T-helper 17 cell (primary cell): ENCODE results near the gene OR6C75. TPM values are rescaled to one million over a fixed set of nuclear protein-coding genes. Genes with fewer than 3 reads are reported as not detected.
"Not testable (repeated sequence)": the region's sequence is repeated elsewhere in the genome, so short reads cannot be mapped to it uniquely, and the experiment has no call there.

Experiments used
- ATAC-seq: fragments of 150-1000 bp; cut with Tn5 transposase; 2 replicates; pipeline ENCODE4 v1.10.0; 2021; ENCODE audit warnings: mild to moderate bottlenecking, moderate library complexity
- DNase-seq, 3 donors: peaks; one replicate each; pipeline versions ENCODE4 v3.0.0 to v3.0.0-alpha.2; 2020 to 2021
- H3K9me3 ChIP-seq: one replicate; pipeline ENCODE4 v1.7.0; 2013; ENCODE audit warnings: low read length, mild to moderate bottlenecking; ENCODE audit not compliant: control insufficient read depth, poor library complexity, severe bottlenecking
- H3K27ac Mint-ChIP-seq: one replicate; pipeline ENCODE4 v1.8.0; 2022; ENCODE audit warnings: mild to moderate bottlenecking, moderate library complexity, mixed read lengths
- H3K27me3 Mint-ChIP-seq: one replicate; pipeline ENCODE4 v1.8.0; 2022; ENCODE audit warnings: mixed read lengths
- H3K36me3 Mint-ChIP-seq: one replicate; pipeline ENCODE4 v1.8.0; 2022; ENCODE audit warnings: low read depth, mixed read lengths
- H3K4me1 Mint-ChIP-seq: one replicate; pipeline ENCODE4 v1.8.0; 2022; ENCODE audit warnings: mild to moderate bottlenecking, mixed read lengths
- H3K4me3 Mint-ChIP-seq: one replicate; pipeline ENCODE4 v1.8.0; 2022; ENCODE audit warnings: mild to moderate bottlenecking, moderate library complexity, mixed read lengths
- total RNA-seq, 4 donors: library from RNA in 2 of 4; stranded (reverse) in 2 of 4; gene quantifications; one replicate each; pipeline ENCODE4 v1.2.3 and lab custom pipeline; 2022 to 2026

Gene OR6C75
- total RNA-seq (not detected), total RNA-seq (lab: John Stamatoyannopoulos, UW) (0 reads per million in 2 donors)

GRCh38 chr12:55362675-55363074, at the start of gene OR6C75:
TSS of gene OR6C75 (plus strand) at chr12:55362975. CDS start at chr12:55365111, 2,136 bp downstream.
- Mint-ChIP-seq H3K36me3 (no peaks in the 10 kb centered on the region), H3K4me3 (no peak within 1 kb of the TSS), H3K4me1 (no peaks in the 10 kb centered on the region), H3K27ac (no peak within 1 kb of the TSS), H3K27me3 (peaks cover 25% of the 10 kb centered on the region)
- ATAC-seq (no peak), DNase-seq (no peak)
- H3K9me3 ChIP-seq: no peaks in the 10 kb centered on the region

GRCh38 chr12:55314043-55314442, 48.7 kb upstream of the OR6C75 start, which contains the start of gene OR6C1:
TSS of gene OR6C1 (plus strand) at chr12:55314343. CDS start at chr12:55320600, 6,257 bp downstream.
- no peak within 1 kb of the TSS for H3K27ac Mint-ChIP-seq
- no peak for ATAC-seq

GRCh38 chr12:55320201-55320600, 42.6 kb upstream of the OR6C75 start:
- Mint-ChIP-seq H3K27ac (no peak overlapping the region), H3K4me3 (no peak overlapping the region), H3K4me1 (no peaks in the 10 kb centered on the region), H3K36me3 (no peaks in the 10 kb centered on the region), H3K27me3 (peaks cover 27% of the 10 kb centered on the region)
- ATAC-seq (no peak), DNase-seq (no peak)
- no peaks in the 10 kb centered on the region for H3K9me3 ChIP-seq

More at GRCh38 chr12:55314043-55314442, 48.7 kb upstream of the OR6C75 start, which contains the start of gene OR6C1:
- H3K36me3 Mint-ChIP-seq: no peaks in the 10 kb centered on the region
- H3K9me3 ChIP-seq: no peaks in the 10 kb centered on the region
- no peak for DNase-seq
- no peak within 1 kb of the TSS for H3K4me3 Mint-ChIP-seq
- no peaks in the 10 kb centered on the region for H3K4me1 Mint-ChIP-seq
- H3K27me3 Mint-ChIP-seq: peaks cover 35% of the 10 kb centered on the region

- not testable (repeated sequence) for DNase-seq, H3K27ac Mint-ChIP-seq, H3K9me3 ChIP-seq, ATAC-seq, H3K36me3 Mint-ChIP-seq, H3K4me3 Mint-ChIP-seq, H3K4me1 Mint-ChIP-seq
- H3K27me3 Mint-ChIP-seq: peaks cover 11% of the 10 kb centered on the region
These were observed 37.0 kb upstream of the OR6C75 start for GRCh38 chr12:55325801-55326200.

GRCh38 chr12:55330446-55330845, 32.3 kb upstream of the OR6C75 start, which contains the start of gene OR6C3:
TSS of gene OR6C3 (plus strand) at chr12:55330746. CDS start at chr12:55331701, 955 bp downstream.
- no peaks in the 10 kb centered on the region for H3K9me3 ChIP-seq
- peaks cover 9% of the 10 kb centered on the region for H3K27me3 Mint-ChIP-seq
- no peak within 1 kb of the TSS for H3K27ac Mint-ChIP-seq
- no peak within 1 kb of the TSS for H3K4me3 Mint-ChIP-seq
- H3K36me3 Mint-ChIP-seq: no peaks in the 10 kb centered on the region
- ATAC-seq (no peak), DNase-seq (no peak)
- H3K4me1 Mint-ChIP-seq: no peaks in the 10 kb centered on the region

GRCh38 chr12:55336002-55336401, 26.8 kb upstream of the OR6C75 start:
- Mint-ChIP-seq H3K36me3 (peaks cover 3% of the 10 kb centered on the region), H3K4me3 (no peak overlapping the region), H3K27ac (no peak overlapping the region), H3K4me1 (no peaks in the 10 kb centered on the region), H3K27me3 (peaks cover 48% of the 10 kb centered on the region)
- H3K9me3 ChIP-seq: no peaks in the 10 kb centered on the region
- no peak for ATAC-seq
- DNase-seq: no peak

GRCh38 chr12:55355338-55355737, 7.4 kb upstream of the OR6C75 start:
- ATAC-seq, H3K4me1 Mint-ChIP-seq: not testable (repeated sequence)

GRCh38 chr12:55365086-55365485, 2.3 kb downstream of the OR6C75 start:
- ATAC-seq (no peak), DNase-seq (no peak)
- no peak overlapping the region for H3K27ac Mint-ChIP-seq
- no peak overlapping the region for H3K4me3 Mint-ChIP-seq
- peaks cover 32% of the 10 kb centered on the region for H3K27me3 Mint-ChIP-seq
- no peaks in the 10 kb centered on the region for H3K4me1 Mint-ChIP-seq
- H3K9me3 ChIP-seq: no peaks in the 10 kb centered on the region
- H3K36me3 Mint-ChIP-seq: no peaks in the 10 kb centered on the region

More at GRCh38 chr12:55355338-55355737, 7.4 kb upstream of the OR6C75 start:
- H3K27me3 Mint-ChIP-seq: peaks cover 25% of the 10 kb centered on the region
- H3K27ac Mint-ChIP-seq, DNase-seq, H3K4me3 Mint-ChIP-seq, H3K9me3 ChIP-seq, H3K36me3 Mint-ChIP-seq: not testable (repeated sequence)

GRCh38 chr12:55372521-55372920, 9.7 kb downstream of the OR6C75 start:
- Mint-ChIP-seq H3K27ac (no peak overlapping the region), H3K4me1 (no peaks in the 10 kb centered on the region), H3K27me3 (peaks cover 26% of the 10 kb centered on the region), H3K4me3 (no peak overlapping the region), H3K36me3 (no peaks in the 10 kb centered on the region)
- DNase-seq (no peak), ATAC-seq (no peak)
- H3K9me3 ChIP-seq: no peaks in the 10 kb centered on the region

GRCh38 chr12:55385891-55386290, 23.1 kb downstream of the OR6C75 start:
- ATAC-seq (no peak), DNase-seq (no peak)
- no peaks in the 10 kb centered on the region for H3K9me3 ChIP-seq
- no peak overlapping the region for H3K27ac Mint-ChIP-seq
- H3K4me3 Mint-ChIP-seq: no peak overlapping the region
- no peaks in the 10 kb centered on the region for H3K4me1 Mint-ChIP-seq
- no peaks in the 10 kb centered on the region for H3K36me3 Mint-ChIP-seq
- peaks cover 18% of the 10 kb centered on the region for H3K27me3 Mint-ChIP-seq

GRCh38 chr12:55392032-55392795, 29.4 kb downstream of the OR6C75 start:
- Mint-ChIP-seq H3K36me3 (no peaks in the 10 kb centered on the region), H3K4me1 (no peaks in the 10 kb centered on the region), H3K4me3 (no peak overlapping the region), H3K27ac (no peak overlapping the region), H3K27me3 (peaks cover 23% of the 10 kb centered on the region)
- DNase-seq: no peak
- no peaks in the 10 kb centered on the region for H3K9me3 ChIP-seq
- no peak for ATAC-seq

- H3K27me3 Mint-ChIP-seq: peaks cover 44% of the 10 kb centered on the region
- no peak overlapping the region for H3K4me3 Mint-ChIP-seq
- H3K27ac Mint-ChIP-seq: no peak overlapping the region
- H3K9me3 ChIP-seq: no peaks in the 10 kb centered on the region
- no peaks in the 10 kb centered on the region for H3K4me1 Mint-ChIP-seq
- ATAC-seq: no peak
- peaks cover 3% of the 10 kb centered on the region for H3K36me3 Mint-ChIP-seq
- no peak for DNase-seq
These were observed 33.6 kb downstream of the OR6C75 start for GRCh38 chr12:55396326-55396725.

GRCh38 chr12:55400229-55400628, 37.5 kb downstream of the OR6C75 start, which contains the start of gene OR6C65:
TSS of gene OR6C65 (plus strand) at chr12:55400529. CDS start at chr12:55400529, 0 bp downstream.
- ATAC-seq (no peak), DNase-seq (no peak)
- Mint-ChIP-seq H3K4me3 (no peak within 1 kb of the TSS), H3K36me3 (peaks cover 3% of the 10 kb centered on the region), H3K27ac (no peak within 1 kb of the TSS), H3K27me3 (peaks cover 29% of the 10 kb centered on the region), H3K4me1 (no peaks in the 10 kb centered on the region)
- H3K9me3 ChIP-seq: no peaks in the 10 kb centered on the region

- no peaks in the 10 kb centered on the region for H3K36me3 Mint-ChIP-seq
- no peaks in the 10 kb centered on the region for H3K9me3 ChIP-seq
- H3K4me3 Mint-ChIP-seq: no peak overlapping the region
- ATAC-seq (no peak), DNase-seq (no peak)
- H3K4me1 Mint-ChIP-seq: no peaks in the 10 kb centered on the region
- no peak overlapping the region for H3K27ac Mint-ChIP-seq
- peaks cover 4% of the 10 kb centered on the region for H3K27me3 Mint-ChIP-seq
These were observed 45.1 kb downstream of the OR6C75 start for GRCh38 chr12:55407866-55408265.
